Neutrophil (primary cell): ENCODE measurements around the gene ABCC8.

ENCODE experiments used
- H3K27ac ChIP-seq: fragments of 200-600 bp; sonication (generic); 2 replicates; pipeline ENCODE4 v1.5.1; 2016; ENCODE audit warnings: mild to moderate bottlenecking, moderate library complexity
- H3K27me3 ChIP-seq: fragments of 200-600 bp; sonication (generic); 2 replicates; pipeline ENCODE4 v1.6.0; 2016; ENCODE audit warnings: mild to moderate bottlenecking
- H3K36me3 ChIP-seq: fragments of 200-600 bp; sonication (generic); 2 replicates; pipeline ENCODE4 v1.5.1; 2017
- H3K4me1 ChIP-seq, 2 experiments: fragments of 200-600 bp in 1 of 2; sonication (generic) in 1 of 2; 1 replicate in 1 of 2; 2 replicates in 1 of 2; pipeline versions ENCODE4 v1.5.1 to v1.6.1; 2013 to 2016; ENCODE audit warnings: low read depth in 1 of 2, low read length in 1 of 2, mild to moderate bottlenecking in 1 of 2, moderate library complexity in 1 of 2; ENCODE audit not compliant: control insufficient read depth in 1 of 2, insufficient read depth in 1 of 2
- H3K4me3 ChIP-seq, 2 experiments: fragments of 200-600 bp in 1 of 2; sonication (generic) in 1 of 2; 1 replicate in 1 of 2; 2 replicates in 1 of 2; pipeline ENCODE4 v1.5.1; 2013 to 2016; ENCODE audit warnings: low read depth in 1 of 2, low read length in 1 of 2, mild to moderate bottlenecking in 1 of 2, moderate library complexity in 1 of 2
- H3K9me3 ChIP-seq: fragments of 200-600 bp; sonication (generic); 2 replicates; pipeline ENCODE4 v1.5.1; 2016
- TF ChIP-seq, protein P1 (sequence below): fragments of 200-600 bp; sonication (generic); IDR thresholded peaks from 2 replicates; pipeline ENCODE4 v1.5.1; 2016; ENCODE audit warnings: antibody characterized with exemption

Gene ABCC8

DNA sequence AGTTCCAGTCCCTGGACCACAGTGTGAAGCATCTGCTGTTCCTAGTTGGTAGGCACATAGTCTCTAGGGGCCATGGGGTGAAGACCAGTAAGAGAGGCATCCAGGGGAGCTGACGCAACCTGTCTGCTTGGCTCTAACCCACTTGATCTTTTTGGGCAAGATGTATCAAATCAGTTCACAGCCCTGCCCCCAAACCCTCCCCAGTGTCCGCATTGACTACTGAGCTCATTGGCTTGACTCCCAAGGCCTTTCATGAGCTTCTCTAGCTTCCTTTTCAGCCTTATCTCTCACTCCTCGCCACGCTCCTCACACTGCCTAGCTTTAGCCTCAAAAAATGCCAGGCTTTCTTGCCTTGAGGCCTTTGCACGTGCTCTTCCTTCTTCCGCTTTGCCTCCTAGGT is 29.7 kb upstream of the ABCC8 start:
- H3K27me3 ChIP-seq, result peaks cover 34% of the 10 kb centered on the region
- H3K4me3 ChIP-seq, result no peak overlapping the region
- H3K9me3 ChIP-seq, result no peaks in the 10 kb centered on the region
- no peaks in the 10 kb centered on the region for H3K36me3 ChIP-seq
- H3K4me1 ChIP-seq, result no peaks in the 10 kb centered on the region
- TF ChIP-seq, protein P1, sequence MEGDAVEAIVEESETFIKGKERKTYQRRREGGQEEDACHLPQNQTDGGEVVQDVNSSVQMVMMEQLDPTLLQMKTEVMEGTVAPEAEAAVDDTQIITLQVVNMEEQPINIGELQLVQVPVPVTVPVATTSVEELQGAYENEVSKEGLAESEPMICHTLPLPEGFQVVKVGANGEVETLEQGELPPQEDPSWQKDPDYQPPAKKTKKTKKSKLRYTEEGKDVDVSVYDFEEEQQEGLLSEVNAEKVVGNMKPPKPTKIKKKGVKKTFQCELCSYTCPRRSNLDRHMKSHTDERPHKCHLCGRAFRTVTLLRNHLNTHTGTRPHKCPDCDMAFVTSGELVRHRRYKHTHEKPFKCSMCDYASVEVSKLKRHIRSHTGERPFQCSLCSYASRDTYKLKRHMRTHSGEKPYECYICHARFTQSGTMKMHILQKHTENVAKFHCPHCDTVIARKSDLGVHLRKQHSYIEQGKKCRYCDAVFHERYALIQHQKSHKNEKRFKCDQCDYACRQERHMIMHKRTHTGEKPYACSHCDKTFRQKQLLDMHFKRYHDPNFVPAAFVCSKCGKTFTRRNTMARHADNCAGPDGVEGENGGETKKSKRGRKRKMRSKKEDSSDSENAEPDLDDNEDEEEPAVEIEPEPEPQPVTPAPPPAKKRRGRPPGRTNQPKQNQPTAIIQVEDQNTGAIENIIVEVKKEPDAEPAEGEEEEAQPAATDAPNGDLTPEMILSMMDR, result no peak
- no peak overlapping the region for H3K27ac ChIP-seq

DNA sequence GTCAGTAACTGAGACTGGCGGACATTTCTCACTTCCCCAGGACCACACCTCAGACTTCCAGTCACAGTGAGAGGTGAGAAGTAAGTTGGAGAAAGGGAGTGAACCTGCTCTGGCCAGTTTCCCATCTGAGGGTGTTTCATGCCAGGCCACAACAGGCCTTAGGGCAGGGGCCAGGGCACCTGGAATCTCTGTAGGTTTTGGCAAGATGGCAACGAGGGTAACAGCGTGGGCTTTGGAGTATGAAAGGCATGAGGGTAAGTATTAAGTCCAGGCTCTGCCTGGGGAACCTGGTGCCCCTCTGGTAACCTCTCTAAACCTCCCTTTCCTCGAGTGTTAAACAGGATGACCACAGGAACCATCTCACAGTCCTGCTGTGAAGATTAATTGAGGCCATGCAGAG is 28.5 kb upstream of the ABCC8 start:
- Histone ChIP-seq H3K27ac (no peak overlapping the region), H3K36me3 (no peaks in the 10 kb centered on the region), H3K4me1 (no peaks in the 10 kb centered on the region), H3K27me3 (peaks cover 30% of the 10 kb centered on the region), H3K9me3 (no peaks in the 10 kb centered on the region), H3K4me3 (no peak overlapping the region)
- TF ChIP-seq, protein P1, result no peak

DNA sequence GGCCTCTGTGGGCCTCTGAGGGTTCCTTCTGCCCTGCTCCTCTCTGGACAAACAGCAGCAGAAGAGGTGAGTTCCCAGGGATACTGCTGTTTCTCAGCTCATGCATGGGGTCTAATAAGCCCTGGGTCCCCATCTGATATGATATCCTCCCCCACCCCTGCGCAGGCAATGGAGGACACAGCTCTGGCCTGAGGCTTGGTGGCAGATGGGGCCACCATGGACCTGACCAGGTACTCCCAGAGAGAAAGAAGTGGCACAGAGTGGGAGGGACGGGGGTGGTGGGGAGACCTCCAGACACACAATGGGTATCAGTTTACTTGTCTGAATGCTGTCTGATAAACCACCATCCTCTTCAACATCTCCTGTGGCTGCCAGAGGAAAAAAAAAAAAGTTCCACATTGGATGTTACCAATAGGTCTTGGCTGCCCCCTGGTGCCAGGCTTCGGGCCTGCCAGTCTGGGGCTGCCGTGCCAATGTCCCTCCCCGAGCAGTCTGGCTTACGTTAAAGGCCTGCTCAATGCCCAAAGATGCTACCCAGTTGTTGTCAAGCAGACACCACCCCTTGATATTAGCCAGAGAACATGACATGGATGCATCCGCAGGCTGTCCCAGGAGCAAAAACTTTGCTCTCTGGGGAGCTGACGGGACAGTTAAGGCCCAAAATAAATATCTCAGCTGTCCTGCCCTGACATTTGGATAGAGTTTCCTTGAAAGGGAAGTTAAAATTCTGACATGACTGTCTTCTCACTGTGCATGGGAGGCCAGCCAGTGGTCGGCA is 27.9 kb upstream of the ABCC8 start:
- Histone ChIP-seq H3K27ac (no peak overlapping the region), H3K4me1 (no peaks in the 10 kb centered on the region), H3K27me3 (peaks cover 25% of the 10 kb centered on the region), H3K4me3 (no peak overlapping the region), H3K9me3 (no peaks in the 10 kb centered on the region), H3K36me3 (no peaks in the 10 kb centered on the region)
- TF ChIP-seq, protein P1, result no peak

DNA sequence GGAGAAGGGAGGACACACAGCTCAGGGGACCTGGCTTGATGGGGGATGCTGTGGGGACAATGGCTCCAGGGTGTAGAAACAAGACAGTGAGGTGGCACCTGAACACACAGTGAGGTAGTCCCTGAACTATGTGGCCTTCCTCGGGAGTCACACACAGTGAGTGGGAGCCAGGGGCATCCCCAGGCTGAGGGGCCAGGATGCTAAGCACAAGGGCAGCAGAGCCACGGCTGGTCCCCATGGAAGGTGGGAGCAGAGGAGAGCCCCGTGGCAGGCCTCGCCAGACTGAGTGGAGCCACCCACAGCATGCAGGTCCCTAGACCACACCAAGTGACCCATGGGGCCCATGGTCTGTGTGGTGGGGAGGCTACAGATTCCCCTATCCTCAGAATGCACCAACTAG is 26.0 kb upstream of the ABCC8 start:
- H3K27ac ChIP-seq, result no peak overlapping the region
- H3K36me3 ChIP-seq, result no peaks in the 10 kb centered on the region
- TF ChIP-seq, protein P1, result no peak

DNA sequence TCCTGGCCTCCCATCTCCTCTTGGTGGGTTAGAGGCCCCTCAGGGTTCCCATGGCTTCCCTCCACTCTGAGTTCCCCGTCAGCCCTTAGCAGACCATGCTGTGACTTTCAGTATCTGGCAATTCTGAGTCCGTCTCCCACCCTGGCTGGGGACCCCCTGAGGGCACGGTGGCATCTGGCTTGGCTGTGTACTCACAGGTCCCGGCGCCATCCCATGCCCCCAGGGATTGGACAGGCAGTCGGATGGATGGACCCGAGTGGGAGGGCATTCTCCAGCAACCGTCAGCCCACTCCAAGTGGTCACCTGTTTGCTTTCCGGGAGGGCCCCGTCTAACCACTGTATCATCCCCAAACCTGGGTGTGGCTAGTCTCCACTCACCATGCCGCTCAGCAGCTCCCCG is 24.0 kb upstream of the ABCC8 start:
- no peak overlapping the region for H3K27ac ChIP-seq
- TF ChIP-seq, protein P1, result no peak
- H3K27me3 ChIP-seq, result no peaks in the 10 kb centered on the region
- H3K9me3 ChIP-seq, result no peaks in the 10 kb centered on the region
- H3K4me3 ChIP-seq, result no peak overlapping the region
- peaks cover 7 to 9% of the 10 kb centered on the region in 2 experiments for H3K4me1 ChIP-seq
- no peaks in the 10 kb centered on the region for H3K36me3 ChIP-seq

More for the DNA sequence above, 26.0 kb upstream of the ABCC8 start:
- peaks cover 6% of the 10 kb centered on the region for H3K27me3 ChIP-seq
- no peak overlapping the region for H3K4me3 ChIP-seq
- H3K9me3 ChIP-seq, result no peaks in the 10 kb centered on the region
- peaks cover 7 to 9% of the 10 kb centered on the region in 2 experiments for H3K4me1 ChIP-seq
